H1 (cell line): ENCODE data around the gene HERC4. TPM values are rescaled to one million over a fixed set of nuclear protein-coding genes. Genes with fewer than 3 reads are reported as not detected.

ENCODE experiments used
- CTCF ChIA-PET: fragments of 300-600 bp; sonication (Branson Sonifier 250); formaldehyde crosslinking; loops from one replicate; lab custom pipeline; 2021; ENCODE audit not compliant: partially characterized antibody; lab: Charles Lee
- POLR2A ChIA-PET: fragments of 300-600 bp; sonication (Branson Sonifier 250); formaldehyde crosslinking; loops from one replicate; lab custom pipeline; 2021; ENCODE audit warnings: inconsistent platforms; ENCODE audit not compliant: partially characterized antibody; lab: Charles Lee
- DNase-seq, 2 experiments: peaks; one replicate each; pipeline versions ENCODE4 v3.0.0 to v3.0.0-alpha.2; 2010 to 2022; ENCODE audit warnings: low spot score in 2 of 2, low read depth in 1 of 2, mixed read lengths in 1 of 2
- FAIRE-seq: peaks from 2 replicates; lab custom pipeline; 2011; peaks lifted over from hg19 to GRCh38; lab: Jason Lieb, UNC
- H2AFZ ChIP-seq: 2 replicates; pipeline ENCODE4 v1.8.1; 2012; ENCODE audit warnings: low read length, inconsistent platforms
- H2AK5ac ChIP-seq: 2 replicates; pipeline ENCODE4 v1.6.1; 2013; ENCODE audit warnings: low read depth, low read length
- H2BK120ac ChIP-seq: replicated peaks from 2 replicates; pipeline ENCODE3; 2013; ENCODE audit warnings: low read depth, low read length, inconsistent platforms
- H2BK12ac ChIP-seq: 2 replicates; pipeline ENCODE4 v1.6.1; 2013; ENCODE audit warnings: low read depth, low read length
- H2BK15ac ChIP-seq: 2 replicates; pipeline ENCODE4 v1.6.1; 2013; ENCODE audit warnings: low read length
- H2BK20ac ChIP-seq: 2 replicates; pipeline ENCODE4 v1.6.1; 2013; ENCODE audit warnings: low read length
- H2BK5ac ChIP-seq: 2 replicates; pipeline ENCODE4 v1.6.1; 2013; ENCODE audit warnings: low read depth, low read length
- H3K14ac ChIP-seq: 2 replicates; pipeline ENCODE4 v1.6.1; 2013; ENCODE audit warnings: inconsistent platforms; ENCODE audit not compliant: insufficient read length
- H3K18ac ChIP-seq: 2 replicates; pipeline ENCODE4 v1.6.1; 2013; ENCODE audit warnings: low read length; ENCODE audit errors: extremely low read depth
- H3K23ac ChIP-seq: 2 replicates; pipeline ENCODE4 v1.6.1; 2013; ENCODE audit warnings: inconsistent platforms; ENCODE audit not compliant: insufficient read length
- H3K23me2 ChIP-seq: 2 replicates; pipeline ENCODE4 v1.6.1; 2013; ENCODE audit warnings: low read depth, low read length
- H3K27ac ChIP-seq: 2 replicates; pipeline ENCODE4 v1.6.1; 2011; ENCODE audit warnings: low read depth, low read length, inconsistent platforms
- H3K27me3 ChIP-seq, 4 experiments: replicated peaks in 1 of 4; 1 replicate in 1 of 4; 2 replicates in 3 of 4; pipeline versions ENCODE4 v1.6.1 to v1.8.1; 2011 to 2013; ENCODE audit warnings: low read length in 3 of 4, mild to moderate bottlenecking in 3 of 4, inconsistent platforms in 2 of 4, mixed read lengths in 2 of 4, moderate library complexity in 1 of 4; ENCODE audit not compliant: control insufficient read depth in 3 of 4, insufficient read depth in 3 of 4; ENCODE audit errors: extremely low read depth in 1 of 4
- H3K36me3 ChIP-seq, 4 experiments: 2 replicates each; pipeline versions ENCODE4 v1.6.1 to v1.8.1; 2011 to 2013; ENCODE audit warnings: mild to moderate bottlenecking in 4 of 4, low read length in 3 of 4, moderate library complexity in 2 of 4, control low read depth in 1 of 4, inconsistent platforms in 1 of 4; ENCODE audit not compliant: insufficient read depth in 4 of 4, control insufficient read depth in 2 of 4
- H3K4ac ChIP-seq: replicated peaks from 2 replicates; pipeline ENCODE3; 2013; ENCODE audit warnings: low read length, low read depth, mixed read lengths, inconsistent platforms; ENCODE audit not compliant: insufficient read length
- H3K4me1 ChIP-seq, 4 experiments: replicated peaks in 1 of 4; 1 replicate in 1 of 4; 2 replicates in 3 of 4; pipeline versions ENCODE4 v1.6.1 to v1.8.1; 2011 to 2013; ENCODE audit warnings: low read length in 3 of 4, inconsistent platforms in 2 of 4, mixed read lengths in 1 of 4; ENCODE audit not compliant: insufficient read depth in 4 of 4, control insufficient read depth in 3 of 4
- H3K4me2 ChIP-seq, 2 experiments: 2 replicates each; pipeline versions ENCODE4 v1.6.1 to v1.8.1; 2011 to 2013; ENCODE audit warnings: low read depth in 2 of 2, low read length in 2 of 2, control low read depth in 1 of 2, inconsistent platforms in 1 of 2, mild to moderate bottlenecking in 1 of 2; ENCODE audit not compliant: insufficient read depth in 1 of 2
- H3K4me3 ChIP-seq, 4 experiments: fragments of 200-600, 300-600 bp in 1 of 4; sonication (generic), shearing (Covaris generic), sonication (Bioruptor Twin) in 1 of 4; 2 replicates each; pipeline versions ENCODE4 v1.5.1 to v1.8.1; 2011 to 2016; ENCODE audit warnings: low read length in 4 of 4, low read depth in 3 of 4, control low read depth in 2 of 4, inconsistent platforms in 2 of 4, mild to moderate bottlenecking in 2 of 4, mixed read lengths in 1 of 4, moderate library complexity in 1 of 4; ENCODE audit not compliant: insufficient read depth in 2 of 4; ENCODE audit errors: extremely low read depth in 1 of 4
- H3K56ac ChIP-seq: replicated peaks from 2 replicates; pipeline ENCODE3; 2013; ENCODE audit warnings: low read depth, mild to moderate bottlenecking, mixed read lengths, low read length, inconsistent platforms; ENCODE audit not compliant: insufficient read length
- H3K79me1 ChIP-seq: 2 replicates; pipeline ENCODE4 v1.6.1; 2013; ENCODE audit warnings: low read depth, low read length, control low read depth
- H3K79me2 ChIP-seq, 2 experiments: 2 replicates each; pipeline versions ENCODE4 v1.6.1 to v1.8.1; 2012 to 2013; ENCODE audit warnings: low read length in 2 of 2, mild to moderate bottlenecking in 2 of 2, inconsistent platforms in 1 of 2; ENCODE audit not compliant: insufficient read depth in 2 of 2, control insufficient read depth in 1 of 2
- H3K9ac ChIP-seq, 4 experiments: replicated peaks in 1 of 4; 1 replicate in 1 of 4; 2 replicates in 3 of 4; pipeline versions ENCODE4 v1.6.1 to v1.8.1; 2011 to 2013; ENCODE audit warnings: low read depth in 3 of 4, low read length in 3 of 4, control low read depth in 2 of 4, mild to moderate bottlenecking in 2 of 4, moderate library complexity in 2 of 4, inconsistent platforms in 1 of 4; ENCODE audit errors: extremely low read depth in 1 of 4
- H3K9me3 ChIP-seq, 2 experiments: 2 replicates each; pipeline versions ENCODE4 v1.6.1 to v1.8.1; 2012 to 2013; ENCODE audit warnings: mild to moderate bottlenecking in 2 of 2, moderate library complexity in 2 of 2, control low read depth in 1 of 2, inconsistent platforms in 1 of 2, low read depth in 1 of 2, low read length in 1 of 2, mixed read lengths in 1 of 2; ENCODE audit not compliant: insufficient read depth in 2 of 2
- H4K20me1 ChIP-seq, 2 experiments: replicated peaks in 1 of 2; 2 replicates each; pipeline versions ENCODE3 to v1.8.1; 2011 to 2013; ENCODE audit warnings: inconsistent platforms in 2 of 2, low read length in 2 of 2, mild to moderate bottlenecking in 1 of 2; ENCODE audit not compliant: insufficient read depth in 2 of 2, control insufficient read depth in 1 of 2
- H4K5ac ChIP-seq: 2 replicates; pipeline ENCODE4 v1.6.1; 2013; ENCODE audit warnings: low read length, low read depth, mixed read lengths, inconsistent platforms; ENCODE audit not compliant: insufficient read length
- H4K8ac ChIP-seq: 2 replicates; pipeline ENCODE4 v1.8.0; 2013; ENCODE audit warnings: mild to moderate bottlenecking, moderate library complexity, low read length, inconsistent platforms; ENCODE audit not compliant: insufficient read depth; ENCODE audit errors: extremely low read depth
- H4K91ac ChIP-seq: replicated peaks from 2 replicates; pipeline ENCODE3; 2013; ENCODE audit warnings: low read length, mixed read lengths, inconsistent platforms; ENCODE audit not compliant: insufficient read length
- CTCF ChIP-seq, 3 experiments: IDR thresholded peaks; 1 replicate in 2 of 3; 2 replicates in 1 of 3; pipeline versions ENCODE4 v1.5.1 to v1.6.1; 2011; ENCODE audit warnings: low read length in 3 of 3, mild to moderate bottlenecking in 3 of 3, inconsistent platforms in 2 of 3, low read depth in 1 of 3, moderate library complexity in 1 of 3; ENCODE audit not compliant: insufficient read depth in 1 of 3; ENCODE audit errors: control extremely low read depth in 1 of 3
- RAD21 ChIP-seq, 2 experiments: IDR thresholded peaks in 1 of 2; conservative IDR thresholded peaks in 1 of 2; 2 replicates each; pipeline ENCODE4 v1.6.1; 2011; ENCODE audit warnings: low read depth in 2 of 2, low read length in 2 of 2, improper control_type of control experiment in 1 of 2, inconsistent platforms in 1 of 2, mild to moderate bottlenecking in 1 of 2, moderate library complexity in 1 of 2
- TAF1 ChIP-seq: IDR thresholded peaks from 2 replicates; pipeline ENCODE4 v1.6.1; 2011; ENCODE audit warnings: mild to moderate bottlenecking, low read depth, low read length
- WGBS, 2 experiments: shearing (Covaris generic) in 1 of 2; methylation state at CpG; one replicate each; pipeline versions ENCODE4 v1.1.6 to v1.1.7; 2013 to 2015; ENCODE audit warnings: low lambda C conversion rate in 2 of 2, mixed read lengths in 2 of 2, inconsistent platforms in 1 of 2, low coverage in 1 of 2, missing lambda C conversion rate in 1 of 2; ENCODE audit not compliant: insufficient replicate concordance in 2 of 2, insufficient coverage in 1 of 2, insufficient read length in 1 of 2; ENCODE audit errors: extremely low coverage in 1 of 2, missing lambda C conversion rate in 1 of 2; 5-methylcytosine and 5-hydroxymethylcytosine counted together
- polyA plus RNA-seq, 7 experiments: library from polyadenylated mRNA; depleted of rRNA in 3 of 7; stranded (reverse) in 5 of 7; unstranded in 2 of 7; fragments of >200 nt in 5 of 7; fragments of 200-250 nt in 2 of 7; gene quantifications; 1 replicate in 5 of 7; 2 replicates in 1 of 7; 4 replicates in 1 of 7; pipeline versions ENCODE4 v1.2.1 to v1.2.3, GENCODE V29; 2011 to 2013; ENCODE audit warnings: missing spikeins in 2 of 7, mixed read lengths in 2 of 7
- total RNA-seq: library from RNA; stranded (reverse); fragmentation: NEBNext Ultra II Directional; extraction: Animal tissue kit (Norgen Biotek cat#: 25700); gene quantifications from 2 replicates; pipeline ENCODE4 v1.2.1, GENCODE V29; 2021

HERC4 gene
- total and polyA plus RNA-seq, 2 of the 8 experiments (the other 6 are each of a cell fraction or from before 2014, with no cell fraction given), result 7.5 to 44.0 TPM

GRCh38 chr10:68082872-68083271, 7.8 kb upstream of the HERC4 start:
- TF ChIP-seq RAD21 (IDR thresholded peaks at IDR 0.05 in 1 of 2, conservative IDR thresholded peaks at IDR 0.05 in 1 of 2; ENCODE audit: low read depth in 2 of 2, low read length in 2 of 2), result peak in 1 of 2 experiments; percentile 36; a peak in 3 of 4 replicates
- TF ChIP-seq CTCF (IDR thresholded peaks at IDR 0.05; ENCODE audit: control extremely low read depth in 1 of 3, insufficient read depth in 1 of 3, low read depth in 1 of 3, low read length in 3 of 3), result peak in 1 of 3 experiments; percentile 11; a peak in 1 of 4 replicates
- TF ChIP-seq TAF1, result no peak
- Histone ChIP-seq H3K56ac (no peak overlapping the region), H4K5ac (no peak overlapping the region), H2BK12ac (no peak overlapping the region), H3K23ac (no peak overlapping the region), H3K4ac (no peak overlapping the region), H4K91ac (no peak overlapping the region), H3K4me3 (no peak overlapping the region), H2BK15ac (no peak overlapping the region), H3K79me1 (no peaks in the 10 kb centered on the region), H4K8ac (no peak overlapping the region), H3K14ac (no peak overlapping the region), H2BK120ac (no peak overlapping the region), H3K4me2 (no peak overlapping the region), H3K9ac (no peak overlapping the region), H3K4me1 (peaks cover 0 to 5% (median 0%) of the 10 kb centered on the region in 4 experiments; a peak in 1 of 7 replicates), H2AFZ (no peak overlapping the region), H4K20me1 (no peaks in the 10 kb centered on the region), H2AK5ac (no peak overlapping the region), H3K18ac (no peak overlapping the region), H2BK5ac (no peak overlapping the region), H3K27ac (no peak overlapping the region), H3K79me2 (no peaks in the 10 kb centered on the region), H3K23me2 (no peaks in the 10 kb centered on the region), H3K9me3 (no peaks in the 10 kb centered on the region), H2BK20ac (no peak overlapping the region), H3K36me3 (no peaks in the 10 kb centered on the region), H3K27me3 (no peaks in the 10 kb centered on the region)
- POLR2A ChIA-PET, result no interaction called here
- FAIRE-seq (peak; percentile 24), DNase-seq (no peak)
- 85% methylated on average over 1 of the region's 1 CpG; no CpG with 5 or more reads in 1 of the 2 experiments for WGBS, 2 experiments
- CTCF ChIA-PET, result interaction anchor here (0.6 to 7.5 kb wide), 8 partner anchors 22 to 156 kb away, joined by 3 to 49 read pairs (median 4); no protein-coding TSS in a partner anchor
